ENCODE results near the gene KCTD12.

KCTD12 gene

DNA sequence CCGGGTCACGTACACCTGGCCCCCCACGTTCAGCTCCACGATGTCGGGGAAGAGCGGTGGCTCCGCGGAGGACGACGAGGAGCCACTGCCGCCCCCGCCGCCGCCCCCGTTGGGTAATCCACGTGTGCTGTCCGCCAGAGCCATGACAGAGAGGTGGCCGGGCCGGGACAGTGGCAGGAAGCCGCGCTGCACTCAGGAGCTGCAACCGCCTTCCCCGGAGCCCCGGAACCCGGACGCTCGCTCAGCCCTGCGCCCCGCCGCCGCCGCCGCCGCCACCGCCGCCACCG, 257 bp downstream of the KCTD12 start:
- DNase-seq: no peak

DNA sequence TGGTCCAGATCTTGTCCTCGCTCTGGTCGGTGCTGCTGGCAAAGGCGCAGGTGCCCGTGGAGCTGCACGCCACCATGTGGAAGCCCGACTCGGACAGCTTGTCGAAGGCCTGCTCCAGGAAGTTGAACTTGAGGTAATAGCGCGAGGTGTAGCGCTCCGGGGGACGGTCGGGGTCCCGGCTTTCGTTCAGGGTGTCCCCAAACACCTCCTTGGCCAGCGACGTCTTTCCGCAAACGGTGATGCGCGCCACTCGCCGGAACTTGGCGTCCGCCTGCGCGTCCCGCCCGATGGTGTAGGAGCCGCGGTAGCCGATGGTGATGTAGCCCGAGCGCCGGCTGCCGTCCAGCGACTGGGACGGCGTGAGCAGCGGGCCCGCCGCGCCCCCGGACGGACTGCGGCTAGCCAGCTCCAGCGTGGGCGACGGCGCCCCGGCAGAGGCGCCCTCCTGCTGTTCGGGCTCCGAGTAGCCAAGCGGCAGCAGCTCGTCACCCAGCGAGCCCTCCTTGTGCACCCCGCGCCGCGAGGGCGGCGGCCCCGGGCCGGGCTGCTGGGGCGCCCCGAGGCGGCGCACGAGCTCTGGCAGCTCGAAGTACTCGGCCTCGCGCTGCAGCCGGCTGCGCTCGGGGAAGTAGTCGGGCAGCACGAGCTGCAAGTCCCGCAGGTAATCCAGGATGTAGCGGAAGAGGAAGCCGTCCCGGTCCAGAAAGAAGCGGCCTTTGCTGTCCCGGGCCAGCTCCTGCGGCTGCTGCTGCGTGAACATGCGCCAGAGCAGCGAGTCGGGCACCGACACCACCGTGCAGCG, 801 bp downstream of the KCTD12 start:
- DNase-seq: peak; percentile 29

- no peak for DNase-seq
Observed at GRCh38 chr13:76884907-76885202, 1.4 kb downstream of the KCTD12 start.

DNA sequence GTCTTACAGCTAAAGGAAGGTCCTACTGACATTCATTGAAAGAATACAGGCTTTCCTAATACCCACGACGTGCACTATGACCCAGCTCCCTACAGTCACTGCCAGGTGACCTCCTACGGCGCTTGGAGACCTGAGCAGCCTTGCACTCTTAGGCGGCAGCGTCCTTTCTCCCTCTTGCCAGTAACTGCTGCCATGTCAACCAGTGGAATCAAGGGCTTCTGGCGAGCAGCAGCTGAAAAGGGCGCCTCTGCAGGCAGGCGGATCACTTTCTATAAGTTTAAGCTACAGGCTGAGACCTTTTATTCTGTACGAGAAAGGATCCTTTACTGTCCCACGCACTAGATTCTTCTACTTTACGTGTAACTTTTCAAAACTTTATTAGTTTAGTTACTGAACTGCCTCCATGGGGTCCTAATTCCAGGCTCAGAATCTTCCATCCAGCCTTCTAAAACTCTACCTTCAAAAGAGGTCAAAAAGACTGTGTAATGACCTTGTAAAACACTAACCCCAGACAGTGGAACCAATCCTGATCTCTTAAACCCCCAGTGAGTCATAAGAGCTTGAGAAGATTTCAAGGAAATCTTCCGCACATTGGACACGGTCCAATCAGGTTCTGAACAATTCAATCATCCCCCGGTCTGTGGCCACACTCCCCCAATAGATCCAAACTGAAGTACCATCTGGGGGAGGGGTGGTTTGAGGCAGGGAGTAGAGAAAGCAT, 1.9 kb downstream of the KCTD12 start:
- DNase-seq: peak; percentile 61

DNA sequence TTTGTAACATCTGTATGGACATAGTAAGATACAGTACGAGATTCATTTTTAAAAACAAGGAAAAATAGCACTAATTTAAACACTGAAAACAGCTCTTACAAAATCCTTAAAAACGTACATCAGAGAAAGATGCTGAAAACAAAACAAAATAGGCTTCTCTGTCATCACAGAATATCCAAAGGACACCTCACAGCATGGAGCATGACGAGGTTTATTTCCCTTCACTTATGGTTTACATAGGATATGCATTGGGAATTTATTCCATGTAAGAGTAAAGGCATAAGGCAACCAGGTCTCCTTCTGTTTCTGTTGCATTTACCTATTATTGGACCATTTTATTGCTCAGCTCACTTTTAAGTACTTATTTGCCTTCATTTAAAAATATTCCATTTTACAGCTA, 3.0 kb downstream of the KCTD12 start:
- DNase-seq: no peak

DNA sequence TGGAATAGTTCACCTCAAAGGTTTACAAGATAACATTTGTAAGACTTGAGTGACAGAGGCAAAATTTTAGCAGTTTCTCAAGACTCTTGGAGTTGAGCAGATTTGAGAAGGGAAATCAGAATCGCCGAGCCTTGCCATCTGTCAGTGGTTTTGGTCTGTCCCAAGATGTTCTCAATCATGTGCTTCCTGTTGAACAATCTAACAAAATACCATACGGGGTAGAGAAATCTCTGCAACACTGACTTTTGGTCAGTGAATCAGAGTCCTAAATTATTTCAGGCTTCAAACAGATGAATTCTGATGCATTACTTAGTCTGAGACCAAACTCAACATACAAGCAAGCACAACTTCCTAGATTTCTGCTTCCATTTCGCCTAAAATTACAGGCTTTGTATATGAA, 3.8 kb downstream of the KCTD12 start:
- DNase-seq: no peak

DNA sequence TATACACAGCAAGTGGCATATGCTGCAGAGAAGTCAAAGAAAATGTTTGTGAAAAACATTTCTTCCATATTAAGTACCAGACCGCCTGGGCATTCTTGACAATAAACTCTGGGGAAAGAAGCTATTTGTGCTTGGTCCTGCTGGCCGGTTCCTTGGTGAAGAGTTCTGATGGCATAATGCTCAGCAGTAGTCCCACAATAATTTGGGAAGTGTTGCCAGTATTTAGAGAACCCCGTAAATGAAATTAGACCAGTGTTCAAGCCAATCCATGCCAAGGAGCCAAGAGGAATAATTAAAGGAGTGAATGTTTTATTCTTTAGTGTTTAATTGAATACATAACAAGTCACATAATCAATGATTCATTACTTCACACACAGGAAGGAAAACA, 6.3 kb downstream of the KCTD12 start:
- DNase-seq: no peak

GRCh38 chr13:76879203-76879882, 6.9 kb downstream of the KCTD12 start:
- DNase-seq: no peak

DNA sequence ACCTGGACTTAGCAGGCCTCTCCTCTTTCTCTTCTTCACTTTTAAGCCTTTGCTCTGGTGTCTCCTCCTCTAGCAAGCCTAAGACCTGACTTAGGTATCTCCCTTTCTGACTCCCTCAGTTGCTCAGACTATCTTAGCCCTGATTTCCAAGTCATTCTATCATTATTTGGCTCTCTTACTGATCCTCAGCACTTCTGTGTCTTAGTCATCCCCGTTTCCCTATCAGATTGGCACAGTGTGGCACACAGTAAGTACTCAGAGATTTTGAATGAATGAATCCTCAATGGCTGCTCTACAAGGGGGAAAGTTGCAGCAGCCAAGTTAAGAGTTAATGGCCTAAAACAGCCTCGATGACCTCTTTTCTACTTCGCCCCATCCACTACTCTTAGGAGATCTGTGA, 8.2 kb downstream of the KCTD12 start:
- DNase-seq: no peak

DNA sequence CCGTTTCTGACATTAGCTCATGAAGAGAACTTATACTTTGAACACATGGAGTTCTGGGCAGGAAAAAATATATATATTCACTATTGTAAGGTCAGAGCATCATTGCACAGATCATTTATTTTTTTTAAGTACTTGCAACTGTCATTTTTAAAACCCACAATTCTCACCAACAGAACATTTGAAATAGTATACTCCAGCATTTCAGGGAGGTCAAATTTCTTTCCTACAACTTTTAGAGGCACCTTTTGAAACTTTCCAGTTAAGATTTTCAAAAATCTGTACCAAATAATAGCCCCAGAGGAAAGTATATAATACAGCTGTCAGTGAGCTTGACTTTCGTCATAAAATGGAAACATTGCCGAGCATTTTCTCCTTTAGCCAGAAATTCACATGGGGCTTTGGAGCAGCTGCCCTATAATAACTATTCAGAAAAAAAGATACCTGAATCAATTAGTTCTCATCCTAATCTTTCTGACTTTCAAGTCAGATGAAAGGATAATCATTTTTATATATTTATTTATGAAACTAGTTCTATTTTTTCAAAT, 10.9 kb downstream of the KCTD12 start:
- DNase-seq: no peak

- no peak for DNase-seq
Observed at GRCh38 chr13:76874479-76874878, 11.7 kb downstream of the KCTD12 start.

GRCh38 chr13:76873445-76873844, 12.8 kb downstream of the KCTD12 start:
- no peak for DNase-seq

GRCh38 chr13:76872675-76873074, 13.5 kb downstream of the KCTD12 start:
- DNase-seq: no peak

- DNase-seq: no peak
Observed at GRCh38 chr13:76871432-76871831, 14.8 kb downstream of the KCTD12 start.

DNA sequence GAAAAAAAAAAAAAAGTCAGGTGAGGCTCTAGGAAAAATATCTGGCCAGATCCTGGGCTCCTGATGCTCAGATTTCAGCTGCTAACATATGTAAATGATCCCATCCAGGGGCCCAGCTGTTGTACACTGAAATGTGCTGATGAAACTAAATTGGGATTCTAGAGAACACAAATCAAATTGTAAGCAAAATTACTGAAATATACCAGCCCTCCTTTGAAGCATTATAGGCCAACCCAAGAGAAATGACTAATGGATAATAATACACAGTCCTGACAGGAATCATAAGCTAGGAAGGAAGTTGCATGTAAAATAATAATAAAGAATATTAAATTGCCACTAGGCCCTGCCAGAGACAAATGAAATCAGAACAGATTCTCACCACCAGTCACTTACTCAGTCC, 17.8 kb downstream of the KCTD12 start:
- no peak for DNase-seq

- DNase-seq: no peak
Observed at GRCh38 chr13:76865996-76866503, 20.2 kb downstream of the KCTD12 start.

GRCh38 chr13:76865109-76865508, 21.1 kb downstream of the KCTD12 start:
- DNase-seq: no peak

DNA sequence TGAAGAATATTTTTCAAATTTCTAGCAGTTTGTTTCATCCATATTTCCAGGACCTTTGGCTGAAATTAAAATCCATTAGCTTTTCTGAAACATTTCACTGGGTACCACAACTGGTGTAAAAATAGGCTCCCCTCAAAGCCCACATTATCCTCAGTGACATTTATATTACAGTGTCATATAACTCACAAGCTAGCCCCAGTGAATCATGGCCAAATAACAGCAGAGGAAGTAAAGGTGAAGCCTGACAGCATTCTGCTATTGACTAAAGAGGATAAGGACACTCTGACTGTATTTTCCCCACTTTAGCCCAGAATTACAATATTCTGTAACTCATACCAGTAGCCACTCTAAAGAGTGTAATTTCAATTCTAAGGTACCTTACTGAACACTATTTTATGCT, 21.9 kb downstream of the KCTD12 start:
- no peak for DNase-seq

DNA sequence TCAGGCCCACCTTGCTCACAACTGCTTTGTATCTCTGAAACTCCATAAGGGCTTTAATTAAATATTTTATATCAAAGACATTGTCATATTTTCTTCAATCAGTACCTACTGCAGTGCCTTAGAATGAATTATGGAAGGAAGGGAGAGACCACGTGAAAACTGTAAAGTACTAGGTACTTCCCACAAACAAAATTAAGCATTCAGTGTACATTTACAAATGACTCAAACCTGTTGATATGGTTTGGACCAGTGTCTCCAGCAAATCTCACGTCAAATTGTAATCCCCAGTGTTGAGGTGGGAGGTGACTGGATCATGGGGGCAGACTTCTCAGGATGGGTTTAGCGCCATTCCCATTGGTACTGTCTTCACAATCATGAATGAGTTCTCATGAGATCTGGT, 23.2 kb downstream of the KCTD12 start:
- no peak for DNase-seq

DNA sequence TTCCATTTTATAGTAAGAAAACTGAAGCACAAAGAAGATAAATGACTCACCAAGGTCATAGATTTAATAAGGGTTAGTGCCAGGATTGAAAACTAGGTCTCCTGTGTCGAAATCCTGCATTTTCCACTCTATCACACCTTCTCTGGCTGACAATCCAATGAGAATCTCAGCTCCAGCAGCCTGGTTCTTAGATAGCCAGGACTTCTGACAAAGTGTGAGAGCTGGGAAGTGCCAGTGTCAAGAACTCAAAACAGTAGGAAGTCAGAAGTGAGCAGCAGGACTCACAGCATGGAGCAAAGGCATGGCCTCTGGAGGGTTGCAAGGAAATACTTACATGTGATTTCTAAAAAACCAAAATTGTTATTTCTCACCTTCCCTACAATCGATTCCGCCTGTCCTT, 24.3 kb downstream of the KCTD12 start:
- no peak for DNase-seq

GRCh38 chr13:76860706-76861105, 25.5 kb downstream of the KCTD12 start:
- no peak for DNase-seq

GRCh38 chr13:76854894-76855293, 31.3 kb downstream of the KCTD12 start:
- no peak for DNase-seq

GRCh38 chr13:76853921-76854608, 32.1 kb downstream of the KCTD12 start:
- DNase-seq: no peak
